Stimulated activated CD4-positive, alpha-beta T cell treated with anti-CD3 and anti-CD28 coated beads, Interleukin-2, amount 100 ng/mL, for 4 hours (primary cell): ENCODE measurements around the gene TRABD2A.
"Not testable (repeated sequence)": the region's sequence is repeated elsewhere in the genome, so short reads cannot be mapped to it uniquely, and the experiment has no call there.

ENCODE experiments used
- DNase-seq: peaks from one replicate; pipeline ENCODE4 v3.0.0-alpha.2; 2020; ENCODE audit warnings: low read depth

Gene TRABD2A

DNA sequence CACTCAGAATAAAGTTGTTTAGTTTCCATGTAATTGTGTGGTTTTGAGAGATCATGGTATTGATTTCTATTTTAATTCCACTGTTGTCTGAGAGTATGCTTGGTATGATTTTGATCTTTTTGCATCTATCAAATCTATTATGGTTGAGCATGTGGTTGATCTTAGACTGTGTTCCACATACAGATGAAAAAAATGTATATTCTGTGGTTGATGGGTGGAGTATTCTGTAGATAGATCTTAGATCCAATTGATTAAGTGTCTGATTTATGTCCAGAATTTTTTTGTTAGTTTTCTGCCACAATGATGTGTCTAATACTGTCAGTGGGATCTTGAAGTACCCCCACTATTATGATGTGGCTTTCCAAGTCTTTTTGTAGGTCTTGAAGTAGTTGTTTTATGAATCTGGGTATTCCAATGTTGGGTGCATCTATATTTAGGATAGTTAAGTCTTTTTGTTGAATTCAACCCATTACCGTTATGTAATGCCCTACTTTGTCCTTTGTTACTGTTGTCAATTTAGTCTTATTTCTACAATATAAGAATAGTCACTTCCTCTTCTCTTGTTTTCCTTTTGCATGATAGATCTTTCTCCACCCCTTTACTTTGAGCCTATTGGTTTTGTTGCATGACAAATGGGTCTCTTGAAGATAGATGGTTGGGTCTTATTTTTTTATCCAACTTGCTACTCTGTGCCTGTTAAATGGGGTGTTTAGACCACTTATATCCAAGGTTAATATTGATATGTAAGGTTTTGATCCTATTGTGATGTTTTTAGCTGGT, 101.8 kb downstream of the TRABD2A start:
- no peak for DNase-seq

DNA sequence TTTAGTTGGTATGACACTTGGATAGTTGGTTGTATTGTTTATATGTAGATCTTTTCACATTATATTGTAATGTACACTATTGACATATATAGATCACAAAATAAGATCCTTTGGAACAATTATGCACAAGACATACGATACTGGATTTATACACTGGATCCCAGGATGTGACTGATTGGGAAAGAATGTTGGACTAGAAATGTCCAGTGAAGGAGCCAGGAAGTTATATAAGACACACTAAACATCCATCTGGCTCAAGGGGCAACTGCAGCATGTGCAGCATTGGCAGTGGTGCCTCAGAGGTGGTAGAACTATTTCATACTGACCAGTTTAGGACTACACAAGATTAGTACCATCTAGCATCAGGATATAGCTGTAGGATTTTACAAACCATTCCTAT, 104.9 kb downstream of the TRABD2A start:
- DNase-seq, result no peak

DNA sequence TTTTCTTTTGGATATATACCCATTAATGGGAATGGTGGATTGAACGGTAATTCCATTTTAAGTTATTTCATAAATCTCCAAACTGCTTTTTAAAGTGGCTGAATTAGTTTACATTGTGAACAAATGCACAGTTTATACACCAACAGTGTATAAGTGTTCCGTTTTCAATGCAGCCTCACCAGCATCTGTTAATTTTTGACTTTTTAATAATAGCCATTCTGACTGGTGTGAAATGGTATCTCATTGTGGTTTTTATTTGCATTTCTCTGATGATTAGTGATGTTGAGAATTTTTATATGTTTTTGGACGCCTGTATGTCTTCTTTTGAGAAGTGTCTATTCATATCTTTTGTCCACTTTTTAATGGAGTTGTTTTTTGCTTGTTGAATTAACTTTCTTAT, 107.3 kb downstream of the TRABD2A start:
- DNase-seq, result not testable (repeated sequence)
